ENCODE measurements around the gene USP17L17.
"Not testable (repeated sequence)": the region's sequence is repeated elsewhere in the genome, so short reads cannot be mapped to it uniquely, and the experiment has no call there.

Gene USP17L17, protein sequence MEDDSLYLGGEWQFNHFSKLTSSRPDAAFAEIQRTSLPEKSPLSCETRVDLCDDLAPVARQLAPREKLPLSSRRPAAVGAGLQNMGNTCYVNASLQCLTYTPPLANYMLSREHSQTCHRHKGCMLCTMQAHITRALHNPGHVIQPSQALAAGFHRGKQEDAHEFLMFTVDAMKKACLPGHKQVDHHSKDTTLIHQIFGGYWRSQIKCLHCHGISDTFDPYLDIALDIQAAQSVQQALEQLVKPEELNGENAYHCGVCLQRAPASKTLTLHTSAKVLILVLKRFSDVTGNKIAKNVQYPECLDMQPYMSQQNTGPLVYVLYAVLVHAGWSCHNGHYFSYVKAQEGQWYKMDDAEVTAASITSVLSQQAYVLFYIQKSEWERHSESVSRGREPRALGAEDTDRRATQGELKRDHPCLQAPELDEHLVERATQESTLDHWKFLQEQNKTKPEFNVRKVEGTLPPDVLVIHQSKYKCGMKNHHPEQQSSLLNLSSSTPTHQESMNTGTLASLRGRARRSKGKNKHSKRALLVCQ

GRCh38 chr4:9243579-9243978, at the start of gene USP17L17:
TSS of gene USP17L17 (plus strand) at chr4:9243879. CDS start at chr4:9243879, 0 bp downstream.
- DNase-seq (ENCODE audit: low spot score) = not testable (repeated sequence)

DNA sequence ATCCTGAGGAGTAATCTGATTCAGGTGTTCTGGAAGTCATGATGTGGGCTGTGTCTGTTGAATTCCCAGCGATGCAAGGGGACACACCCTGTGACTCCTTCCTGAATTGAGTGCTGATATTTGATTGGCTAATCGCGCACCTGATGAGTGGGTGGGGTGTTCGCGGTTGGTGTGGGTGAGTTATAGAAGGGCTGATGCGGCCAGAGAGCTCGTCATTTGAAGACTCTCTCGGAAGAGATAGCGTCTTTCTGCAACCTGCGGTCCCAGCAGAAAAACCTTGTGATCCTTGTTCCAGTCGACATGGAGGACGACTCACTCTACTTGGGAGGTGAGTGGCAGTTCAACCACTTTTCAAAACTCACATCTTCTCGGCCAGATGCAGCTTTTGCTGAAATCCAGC, 33.3 kb upstream of the USP17L17 start, which contains the start of gene USP17L10:
USP17L10 (plus strand) TSS at position 301 of the 400 bp plus-strand sequence; CDS start at position 301, 0 bp downstream.
- not testable (repeated sequence) for DNase-seq (ENCODE audit: low spot score)

- DNase-seq (ENCODE audit: low spot score) = not testable (repeated sequence)
Observed at GRCh38 chr4:9214701-9215100, 29.0 kb upstream of the USP17L17 start.

- not testable (repeated sequence) for DNase-seq (ENCODE audit: low spot score)
Observed at GRCh38 chr4:9215105-9215504, 28.6 kb upstream of the USP17L17 start, which contains the start of gene USP17L11. TSS of gene USP17L11 (plus strand) at chr4:9215405. CDS start at chr4:9215405, 0 bp downstream.

GRCh38 chr4:9219852-9220251, 23.8 kb upstream of the USP17L17 start, which contains the start of gene USP17L12:
TSS of gene USP17L12 (plus strand) at chr4:9220152. CDS start at chr4:9220152, 0 bp downstream.
- DNase-seq (ENCODE audit: low spot score) = not testable (repeated sequence)

GRCh38 chr4:9224596-9224995, 19.1 kb upstream of the USP17L17 start, which contains the start of gene USP17L13:
TSS of gene USP17L13 (plus strand) at chr4:9224896. CDS start at chr4:9224896, 0 bp downstream.
- not testable (repeated sequence) for DNase-seq (ENCODE audit: low spot score)

DNA sequence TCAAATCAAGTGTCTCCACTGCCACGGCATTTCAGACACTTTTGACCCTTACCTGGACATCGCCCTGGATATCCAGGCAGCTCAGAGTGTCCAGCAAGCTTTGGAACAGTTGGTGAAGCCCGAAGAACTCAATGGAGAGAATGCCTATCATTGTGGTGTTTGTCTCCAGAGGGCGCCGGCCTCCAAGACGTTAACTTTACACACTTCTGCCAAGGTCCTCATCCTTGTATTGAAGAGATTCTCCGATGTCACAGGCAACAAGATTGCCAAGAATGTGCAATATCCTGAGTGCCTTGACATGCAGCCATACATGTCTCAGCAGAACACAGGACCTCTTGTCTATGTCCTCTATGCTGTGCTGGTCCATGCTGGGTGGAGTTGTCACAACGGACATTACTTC, 13.4 kb upstream of the USP17L17 start:
- DNase-seq (ENCODE audit: low spot score) = not testable (repeated sequence)

DNA sequence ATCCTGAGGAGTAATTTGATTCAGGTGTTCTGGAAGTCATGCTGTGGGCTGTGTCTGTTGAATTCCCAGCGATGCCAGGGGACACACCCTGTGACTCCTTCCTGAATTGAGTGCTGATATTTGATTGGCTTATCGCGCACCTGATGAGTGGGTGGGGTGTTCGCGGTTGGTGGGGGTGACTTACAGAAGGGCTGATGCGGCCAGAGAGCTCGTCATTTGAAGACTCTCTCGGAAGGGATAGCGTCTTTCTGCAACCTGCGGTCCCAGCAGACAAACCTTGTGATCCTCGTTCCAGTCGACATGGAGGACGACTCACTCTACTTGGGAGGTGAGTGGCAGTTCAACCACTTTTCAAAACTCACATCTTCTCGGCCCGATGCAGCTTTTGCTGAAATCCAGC, 9.6 kb upstream of the USP17L17 start, which contains the start of gene USP17L15:
USP17L15 (plus strand) TSS at position 301 of the 400 bp plus-strand sequence; CDS start at position 301, 0 bp downstream.
- not testable (repeated sequence) for DNase-seq (ENCODE audit: low spot score)

- not testable (repeated sequence) for DNase-seq (ENCODE audit: low spot score)
Observed at GRCh38 chr4:9238461-9238860, 5.2 kb upstream of the USP17L17 start.

- DNase-seq (ENCODE audit: low spot score) = not testable (repeated sequence)
Observed at GRCh38 chr4:9247953-9248680, 4.4 kb downstream of the USP17L17 start, which contains the start of gene USP17L18. TSS of gene USP17L18 (plus strand) at chr4:9248630. CDS start at chr4:9248630, 0 bp downstream.

- DNase-seq (ENCODE audit: low spot score) = not testable (repeated sequence)
Observed at GRCh38 chr4:9253078-9253477, 9.4 kb downstream of the USP17L17 start, which contains the start of gene USP17L19. TSS of gene USP17L19 (plus strand) at chr4:9253378. CDS start at chr4:9253378, 0 bp downstream.

DNA sequence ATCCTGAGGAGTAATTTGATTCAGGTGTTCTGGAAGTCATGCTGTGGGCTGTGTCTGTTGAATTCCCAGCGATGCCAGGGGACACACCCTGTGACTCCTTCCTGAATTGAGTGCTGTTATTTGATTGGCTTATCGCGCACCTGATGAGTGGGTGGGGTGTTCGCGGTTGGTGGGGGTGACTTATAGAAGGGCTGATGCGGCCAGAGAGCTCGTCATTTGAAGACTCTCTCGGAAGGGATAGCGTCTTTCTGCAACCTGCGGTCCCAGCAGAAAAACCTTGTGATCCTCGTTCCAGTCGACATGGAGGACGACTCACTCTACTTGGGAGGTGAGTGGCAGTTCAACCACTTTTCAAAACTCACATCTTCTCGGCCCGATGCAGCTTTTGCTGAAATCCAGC, 14.1 kb downstream of the USP17L17 start, which contains the start of gene USP17L20:
USP17L20 (plus strand) TSS at position 301 of the 400 bp plus-strand sequence; CDS start at position 301, 0 bp downstream.
- not testable (repeated sequence) for DNase-seq (ENCODE audit: low spot score)

- DNase-seq (ENCODE audit: low spot score) = not testable (repeated sequence)
Observed at GRCh38 chr4:9262572-9262971, 18.9 kb downstream of the USP17L17 start, which contains the start of gene USP17L21. TSS of gene USP17L21 (plus strand) at chr4:9262872. CDS start at chr4:9262872, 0 bp downstream.

- not testable (repeated sequence) for DNase-seq (ENCODE audit: low spot score)
Observed at GRCh38 chr4:9267319-9267718, 23.6 kb downstream of the USP17L17 start, which contains the start of gene USP17L22. TSS of gene USP17L22 (plus strand) at chr4:9267619. CDS start at chr4:9267619, 0 bp downstream.

- not testable (repeated sequence) for DNase-seq (ENCODE audit: low spot score)
Observed at GRCh38 chr4:9271719-9272118, 28.0 kb downstream of the USP17L17 start.

All from GM20000 (cell line).